ENCODE results near the gene ZCCHC7. TPM values are rescaled to one million over a fixed set of nuclear protein-coding genes. Genes with fewer than 3 reads are reported as not detected.
A peak's percentile ranks its signal among the peaks of the same experiment; 100 is the strongest.
"Not testable (repeated sequence)": the region's sequence is repeated elsewhere in the genome, so short reads cannot be mapped to it uniquely, and the experiment has no call there.

Gene ZCCHC7
- total RNA-seq, 1 donor: 25.0 TPM

DNA sequence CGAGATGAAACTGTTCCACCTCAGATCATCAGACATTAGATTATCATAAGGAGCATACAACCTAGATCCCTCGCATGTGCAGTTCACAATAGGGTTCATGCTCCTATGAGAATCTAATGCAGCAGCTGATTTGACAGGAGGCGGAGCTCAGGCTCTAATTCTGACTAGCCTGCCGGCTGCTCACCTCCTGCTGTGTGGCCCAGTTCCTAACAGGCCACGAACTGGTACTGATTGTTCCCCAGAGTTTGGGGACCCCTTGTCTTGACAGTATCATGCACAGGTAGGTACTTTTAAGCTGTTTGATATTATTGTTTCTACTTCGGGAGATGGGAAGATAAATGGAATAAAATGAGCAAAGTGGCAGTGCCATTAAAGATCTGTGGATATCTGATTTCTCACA, 66.9 kb downstream of the ZCCHC7 start:
- H3K4me3 ChIP-seq (ENCODE audit: low read depth, low read length): no peak overlapping the region
- no peak for DNase-seq (ENCODE audit: low read depth)
- TF ChIP-seq CTCF (IDR thresholded peaks at IDR 0.05; ENCODE audit: insufficient read depth, low read depth, low read length): no peak

- H3K4me3 ChIP-seq (ENCODE audit: low read depth, low read length): no peak overlapping the region
- DNase-seq (ENCODE audit: low read depth): no peak
- TF ChIP-seq CTCF (IDR thresholded peaks at IDR 0.05; ENCODE audit: insufficient read depth, low read depth, low read length): no peak
Observed at GRCh38 chr9:37187713-37188439, 67.5 kb downstream of the ZCCHC7 start.

- not testable (repeated sequence) for H3K4me3 ChIP-seq (ENCODE audit: low read depth, low read length); DNase-seq (ENCODE audit: low read depth)
Observed at GRCh38 chr9:37190739-37191138, 70.4 kb downstream of the ZCCHC7 start.

DNA sequence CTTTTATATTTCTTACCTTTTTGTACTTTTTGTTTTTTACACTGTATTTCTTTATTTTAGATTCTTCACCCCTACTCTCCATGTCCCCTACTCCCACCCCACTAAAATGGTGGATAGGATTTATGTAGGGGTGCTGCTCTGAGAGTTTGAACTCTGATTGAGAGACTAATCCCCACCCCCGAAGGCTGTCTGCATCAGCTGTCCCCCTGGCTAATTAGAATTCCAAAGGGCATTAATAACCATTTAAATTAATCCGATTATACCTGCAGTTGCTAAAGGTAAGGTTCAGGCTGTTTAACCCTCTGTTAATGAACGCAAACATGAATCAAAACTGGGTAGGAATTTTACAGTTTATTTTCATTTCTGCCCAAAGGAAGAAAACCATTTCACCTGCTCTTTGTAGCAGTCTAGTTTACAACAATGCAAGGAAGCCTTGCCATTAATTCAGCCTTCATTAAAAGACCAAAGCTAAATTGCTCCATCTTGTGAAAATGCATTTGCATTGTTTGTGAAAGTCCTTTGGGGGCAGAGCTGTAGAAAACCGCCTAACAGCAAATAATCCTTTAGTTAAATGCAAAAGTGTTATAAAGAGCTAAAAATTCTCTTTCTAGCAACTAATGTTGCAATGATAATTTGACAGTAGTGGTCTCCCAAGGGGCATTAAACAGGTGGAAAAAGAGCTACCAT, 71.2 kb downstream of the ZCCHC7 start:
- TF ChIP-seq CTCF (IDR thresholded peaks at IDR 0.05; ENCODE audit: insufficient read depth, low read depth, low read length): no peak
- no peak overlapping the region for H3K4me3 ChIP-seq (ENCODE audit: low read depth, low read length)
- no peak for DNase-seq (ENCODE audit: low read depth)

DNA sequence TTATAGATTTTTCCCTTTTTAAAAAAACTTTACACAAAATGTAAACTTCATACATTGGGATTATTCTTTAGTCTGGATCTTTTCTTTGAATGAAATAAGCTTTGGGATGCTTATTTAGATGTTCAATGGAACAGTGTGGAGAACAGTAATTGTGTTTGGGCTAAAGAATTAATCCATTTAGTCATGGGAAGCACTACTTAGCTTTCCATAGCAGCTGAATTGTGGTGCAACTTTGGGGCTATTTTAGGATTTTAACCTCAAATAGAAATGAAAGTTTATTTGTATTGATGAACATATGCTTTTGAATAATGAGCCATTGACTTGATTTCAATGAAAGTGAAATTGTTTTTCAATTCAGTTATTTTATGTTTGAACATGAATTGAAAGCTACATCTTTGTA, 72.4 kb downstream of the ZCCHC7 start:
- no peak for TF ChIP-seq CTCF (IDR thresholded peaks at IDR 0.05; ENCODE audit: insufficient read depth, low read depth, low read length)
- DNase-seq (ENCODE audit: low read depth): no peak
- H3K4me3 ChIP-seq (ENCODE audit: low read depth, low read length): no peak overlapping the region

DNA sequence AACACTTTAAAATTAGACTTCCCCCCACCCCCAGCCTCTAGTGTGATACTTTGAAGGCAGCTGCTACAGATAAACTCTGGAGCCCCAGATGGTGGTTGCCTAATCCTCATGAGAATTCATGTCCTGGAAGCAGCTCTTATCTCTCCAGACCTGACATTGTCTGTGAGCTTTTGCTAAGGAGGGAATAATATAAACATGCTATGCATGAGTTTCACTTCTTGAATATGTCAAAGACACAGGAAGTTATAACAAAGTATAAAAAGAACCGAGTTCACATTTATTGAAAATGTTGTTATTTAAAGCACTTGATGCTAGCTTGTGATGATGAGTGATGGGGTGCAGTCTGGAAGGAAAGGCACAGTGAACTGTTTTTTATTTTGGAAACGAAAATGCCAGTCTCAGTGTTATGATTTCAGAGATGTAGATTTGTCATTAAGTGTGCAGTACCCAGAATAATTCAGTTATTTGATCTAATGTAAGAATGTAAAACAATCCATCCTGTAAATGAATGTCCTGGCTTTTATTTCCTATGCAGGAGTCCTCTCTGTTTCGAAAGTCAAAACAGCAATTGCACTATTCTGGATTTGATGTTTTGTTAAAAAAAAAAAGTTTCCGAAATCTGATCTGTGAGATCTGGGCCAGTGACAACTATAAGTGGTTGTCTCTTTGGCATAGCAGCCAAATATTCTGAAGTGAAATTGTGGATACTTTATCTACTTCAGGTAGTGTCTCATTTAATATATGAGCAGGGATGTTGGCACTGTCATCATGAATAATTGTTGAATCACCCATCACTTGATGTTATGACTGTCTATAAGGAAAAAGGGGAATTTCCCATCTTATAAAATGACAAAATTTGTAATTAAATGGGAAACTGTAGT, 77.0 kb downstream of the ZCCHC7 start:
- TF ChIP-seq CTCF (IDR thresholded peaks at IDR 0.05; ENCODE audit: insufficient read depth, low read depth, low read length): no peak
- no peak overlapping the region for H3K4me3 ChIP-seq (ENCODE audit: low read depth, low read length)
- peak; percentile 79 for DNase-seq (ENCODE audit: low read depth)

Measured in fibroblast of villous mesenchyme (primary cell).